ENCODE results near the gene TXNDC2.

TXNDC2 gene

DNA sequence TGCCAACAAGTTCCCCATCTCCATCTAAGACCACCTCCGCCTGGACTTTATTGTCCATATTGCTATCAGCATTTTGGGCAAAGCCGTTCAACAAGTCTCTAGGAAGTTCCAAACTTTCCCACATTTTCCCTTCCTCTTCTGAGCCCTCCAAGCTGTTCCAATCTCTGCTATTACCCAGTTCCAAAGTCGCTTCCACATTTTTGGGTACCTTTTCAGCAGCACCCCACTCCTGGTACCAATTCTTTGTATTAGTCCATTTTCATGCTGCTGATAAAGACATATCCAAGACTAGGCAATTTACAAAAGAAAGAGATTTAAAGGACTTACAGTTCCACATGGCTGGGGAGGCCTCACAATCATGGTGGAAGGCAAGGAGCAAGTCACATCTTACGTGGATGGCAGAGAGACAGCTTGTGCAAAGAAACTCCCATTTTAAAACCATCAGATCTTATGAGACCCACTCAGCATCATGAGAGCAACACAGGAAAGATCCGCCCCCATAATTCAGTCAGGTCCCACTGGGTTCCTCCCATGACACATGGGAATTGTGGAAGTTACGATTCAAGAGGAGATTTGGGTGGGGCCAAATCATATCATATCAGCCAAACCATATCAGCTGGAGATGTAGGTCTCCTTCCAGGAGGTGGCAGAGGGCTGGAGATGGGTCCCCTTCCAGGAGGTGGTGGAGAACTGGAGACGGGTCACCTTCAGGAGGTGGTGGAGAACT lies 19.8 kb upstream of the TXNDC2 start:
- Histone ChIP-seq H3K4me3 (ENCODE audit: insufficient read depth in 1 of 2, low read depth in 1 of 2, low read length in 2 of 2) (no peak overlapping the region), H3K9ac (ENCODE audit: low read length) (no peak overlapping the region), H3K79me1 (replicated peaks; ENCODE audit: low read length, poor library complexity, severe bottlenecking) (no peaks in the 10 kb centered on the region), H2BK12ac (ENCODE audit: low read length in 2 of 2) (peak overlapping the region in 1 of 2 experiments; percentile 42), H3K23ac (ENCODE audit: low read length in 2 of 2) (no peak overlapping the region), H4K8ac (ENCODE audit: low read length) (no peak overlapping the region), H3K4me2 (ENCODE audit: low read length, poor library complexity, severe bottlenecking) (no peak overlapping the region), H3K9me3 (ENCODE audit: control insufficient read depth, low read length) (peaks cover 27% of the 10 kb centered on the region), H3K18ac (ENCODE audit: low read depth in 1 of 2, low read length in 2 of 2) (peak overlapping the region in 1 of 2 experiments; percentile 13), H3K14ac (ENCODE audit: low read length in 2 of 2) (no peak overlapping the region), H4K91ac (ENCODE audit: low read length) (peak overlapping the region; percentile 15), H2BK120ac (ENCODE audit: low read depth, low read length) (no peak overlapping the region), H3K27me3 (ENCODE audit: control insufficient read depth in 1 of 2, insufficient read depth in 1 of 2, low read length in 2 of 2) (no peaks in the 10 kb centered on the region), H2AFZ (ENCODE audit: low read depth, low read length) (no peak overlapping the region), H2AK5ac (ENCODE audit: low read length, severe bottlenecking) (no peak overlapping the region), H2BK15ac (ENCODE audit: low read depth, poor library complexity, severe bottlenecking) (no peak overlapping the region), H2BK5ac (ENCODE audit: low read depth, low read length, poor library complexity, severe bottlenecking) (no peak overlapping the region), H3K4ac (ENCODE audit: low read depth in 1 of 2, low read length in 2 of 2) (no peak overlapping the region), H3K27ac (ENCODE audit: low read length, poor library complexity, severe bottlenecking) (no peak overlapping the region), H3K4me1 (ENCODE audit: control insufficient read depth, insufficient read depth, low read depth, low read length) (peaks cover 3% of the 10 kb centered on the region), H3K36me3 (ENCODE audit: control insufficient read depth in 1 of 2, insufficient read depth in 2 of 2, low read depth in 1 of 2, low read length in 2 of 2) (peaks cover 0 to 30% of the 10 kb centered on the region in 2 experiments)
- DNase-seq: no peak
- WGBS: 99% methylated on average over 7 of the region's 7 CpGs

DNA sequence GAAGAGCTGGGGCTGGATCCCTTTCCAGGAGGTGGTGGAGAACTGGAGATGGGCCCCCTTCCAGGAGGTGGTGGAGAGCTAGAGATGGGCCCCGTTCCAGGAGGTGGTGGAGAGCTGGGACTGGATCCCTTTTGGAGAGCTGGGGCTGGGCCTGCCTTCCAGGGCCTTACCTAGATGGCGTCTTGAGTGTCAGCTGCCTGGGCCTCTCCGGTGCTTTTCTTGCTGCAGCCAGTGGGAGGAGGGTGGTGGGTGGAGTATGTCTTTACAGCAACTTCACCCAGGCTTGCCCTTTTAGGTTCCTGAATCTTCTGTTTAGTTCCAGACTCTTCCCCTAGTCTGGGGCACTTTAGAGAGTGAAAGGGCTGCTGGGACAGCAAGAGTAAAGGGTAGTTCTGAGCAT lies 19.1 kb upstream of the TXNDC2 start:
- Histone ChIP-seq H3K9ac (ENCODE audit: low read length) (no peak overlapping the region), H3K27me3 (ENCODE audit: control insufficient read depth in 1 of 2, insufficient read depth in 1 of 2, low read length in 2 of 2) (no peaks in the 10 kb centered on the region), H3K4me1 (ENCODE audit: control insufficient read depth, insufficient read depth, low read depth, low read length) (peaks cover 3% of the 10 kb centered on the region), H3K4me3 (ENCODE audit: insufficient read depth in 1 of 2, low read depth in 1 of 2, low read length in 2 of 2) (no peak overlapping the region), H2AFZ (ENCODE audit: low read depth, low read length) (no peak overlapping the region), H3K79me1 (replicated peaks; ENCODE audit: low read length, poor library complexity, severe bottlenecking) (no peaks in the 10 kb centered on the region), H4K8ac (ENCODE audit: low read length) (no peak overlapping the region), H3K36me3 (ENCODE audit: control insufficient read depth in 1 of 2, insufficient read depth in 2 of 2, low read depth in 1 of 2, low read length in 2 of 2) (peaks cover 0 to 23% of the 10 kb centered on the region in 2 experiments), H3K23ac (ENCODE audit: low read length in 2 of 2) (no peak overlapping the region), H2BK120ac (ENCODE audit: low read depth, low read length) (no peak overlapping the region), H2BK5ac (ENCODE audit: low read depth, low read length, poor library complexity, severe bottlenecking) (no peak overlapping the region), H3K14ac (ENCODE audit: low read length in 2 of 2) (no peak overlapping the region), H3K18ac (ENCODE audit: low read depth in 1 of 2, low read length in 2 of 2) (peak overlapping the region in 1 of 2 experiments; percentile 13), H3K4me2 (ENCODE audit: low read length, poor library complexity, severe bottlenecking) (no peak overlapping the region), H2AK5ac (ENCODE audit: low read length, severe bottlenecking) (no peak overlapping the region), H3K27ac (ENCODE audit: low read length, poor library complexity, severe bottlenecking) (no peak overlapping the region), H2BK15ac (ENCODE audit: low read depth, poor library complexity, severe bottlenecking) (no peak overlapping the region), H4K91ac (ENCODE audit: low read length) (no peak overlapping the region), H2BK12ac (ENCODE audit: low read length in 2 of 2) (no peak overlapping the region), H3K9me3 (ENCODE audit: control insufficient read depth, low read length) (peaks cover 27% of the 10 kb centered on the region), H3K4ac (ENCODE audit: low read depth in 1 of 2, low read length in 2 of 2) (peak overlapping the region in 1 of 2 experiments; percentile 17)
- 97% methylated on average over 2 of the region's 3 CpGs for WGBS
- DNase-seq: no peak

DNA sequence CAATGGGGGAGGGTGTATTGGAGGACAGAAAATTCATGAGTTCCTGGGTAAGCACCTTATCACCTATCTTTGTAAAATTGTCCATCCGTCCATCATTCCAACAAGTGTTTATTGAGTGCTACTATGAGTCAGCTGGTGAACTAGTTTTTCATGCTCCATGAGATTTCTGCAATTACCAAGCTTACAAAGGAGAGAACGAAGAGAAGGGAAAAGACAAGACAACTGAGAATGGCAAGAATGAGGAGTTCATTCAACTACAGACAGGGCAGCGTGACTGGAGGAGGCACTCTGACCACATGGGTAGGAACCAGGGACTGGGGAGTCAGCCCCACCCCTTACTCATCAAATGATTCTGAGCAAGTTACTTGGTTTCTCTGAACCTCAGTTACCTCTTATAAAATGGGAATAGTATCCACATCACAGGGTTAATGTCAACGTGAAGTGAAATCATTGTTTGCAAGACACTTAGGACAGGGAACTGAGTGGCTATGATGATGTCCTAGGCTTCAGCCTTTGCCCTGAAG lies 18.6 kb upstream of the TXNDC2 start:
- Histone ChIP-seq H2BK120ac (ENCODE audit: low read depth, low read length) (no peak overlapping the region), H3K27ac (ENCODE audit: low read length, poor library complexity, severe bottlenecking) (no peak overlapping the region), H2BK12ac (ENCODE audit: low read length in 2 of 2) (peak overlapping the region in 1 of 2 experiments; percentile 49), H3K23ac (ENCODE audit: low read length in 2 of 2) (no peak overlapping the region), H3K27me3 (ENCODE audit: control insufficient read depth in 1 of 2, insufficient read depth in 1 of 2, low read length in 2 of 2) (no peaks in the 10 kb centered on the region), H3K4me2 (ENCODE audit: low read length, poor library complexity, severe bottlenecking) (no peak overlapping the region), H2BK5ac (ENCODE audit: low read depth, low read length, poor library complexity, severe bottlenecking) (no peak overlapping the region), H4K8ac (ENCODE audit: low read length) (no peak overlapping the region), H3K79me1 (replicated peaks; ENCODE audit: low read length, poor library complexity, severe bottlenecking) (no peaks in the 10 kb centered on the region), H3K36me3 (ENCODE audit: control insufficient read depth in 1 of 2, insufficient read depth in 2 of 2, low read depth in 1 of 2, low read length in 2 of 2) (peaks cover 0 to 18% of the 10 kb centered on the region in 2 experiments), H3K4ac (ENCODE audit: low read depth in 1 of 2, low read length in 2 of 2) (peak overlapping the region in 1 of 2 experiments; percentile 17), H3K9me3 (ENCODE audit: control insufficient read depth, low read length) (peaks cover 27% of the 10 kb centered on the region), H3K18ac (ENCODE audit: low read depth in 1 of 2, low read length in 2 of 2) (no peak overlapping the region), H3K4me3 (ENCODE audit: insufficient read depth in 1 of 2, low read depth in 1 of 2, low read length in 2 of 2) (no peak overlapping the region), H4K91ac (ENCODE audit: low read length) (no peak overlapping the region), H3K14ac (ENCODE audit: low read length in 2 of 2) (no peak overlapping the region), H2AK5ac (ENCODE audit: low read length, severe bottlenecking) (no peak overlapping the region), H2AFZ (ENCODE audit: low read depth, low read length) (no peak overlapping the region), H2BK15ac (ENCODE audit: low read depth, poor library complexity, severe bottlenecking) (no peak overlapping the region), H3K9ac (ENCODE audit: low read length) (no peak overlapping the region), H3K4me1 (ENCODE audit: control insufficient read depth, insufficient read depth, low read depth, low read length) (peaks cover 3% of the 10 kb centered on the region)
- DNase-seq: peak; percentile 26
- WGBS: 74% methylated on average over 4 of the region's 4 CpGs

DNA sequence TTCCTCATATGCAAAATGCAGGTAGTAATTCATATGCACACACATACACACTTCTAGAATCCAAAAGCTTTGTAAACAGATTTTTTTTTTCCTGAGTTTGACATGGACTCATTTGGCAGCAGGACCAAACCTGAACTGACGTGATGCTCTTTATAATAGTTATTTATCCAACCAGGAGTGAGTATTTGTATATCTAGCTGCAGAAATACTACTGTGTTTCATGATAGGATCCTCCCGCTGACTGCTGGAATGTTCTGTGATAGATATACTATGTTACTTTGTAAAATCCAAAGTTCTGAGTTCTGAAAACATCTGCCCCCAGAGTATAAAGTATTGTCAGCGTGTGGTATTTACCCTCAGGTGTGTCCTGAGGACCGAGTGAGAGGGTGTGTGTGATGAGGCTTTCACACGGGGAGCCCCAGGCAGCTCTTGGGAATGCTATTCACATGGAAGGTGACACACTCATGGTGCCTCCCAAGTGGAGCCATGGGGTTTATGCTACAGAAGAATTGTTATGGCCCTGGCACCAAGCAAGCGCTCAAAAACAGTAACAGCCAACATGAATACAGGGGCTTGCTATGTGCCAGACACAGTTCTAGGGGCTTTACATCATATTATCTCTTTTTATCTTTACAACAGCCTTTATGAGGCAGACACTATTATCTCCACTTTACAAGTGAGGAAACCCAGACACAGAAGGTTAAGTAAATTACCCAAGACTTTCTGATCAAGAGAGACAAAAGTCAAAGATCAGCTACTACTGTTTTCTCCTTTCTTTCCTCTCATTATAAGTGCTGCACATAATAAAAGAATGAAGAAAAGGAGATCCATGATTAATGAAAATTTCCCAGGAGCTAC lies 16.7 kb upstream of the TXNDC2 start:
- H2BK15ac ChIP-seq (ENCODE audit: low read depth, poor library complexity, severe bottlenecking): peak overlapping the region; percentile 7
- H3K4me2 ChIP-seq (ENCODE audit: low read length, poor library complexity, severe bottlenecking): no peak overlapping the region
- 52% methylated on average over 5 of the region's 6 CpGs for WGBS
- peak overlapping the region; percentile 41 for H3K9ac ChIP-seq (ENCODE audit: low read length)
- peaks cover 27% of the 10 kb centered on the region for H3K9me3 ChIP-seq (ENCODE audit: control insufficient read depth, low read length)
- no peak overlapping the region for H3K27ac ChIP-seq (ENCODE audit: low read length, poor library complexity, severe bottlenecking)
- H2BK120ac ChIP-seq (ENCODE audit: low read depth, low read length): peak overlapping the region; percentile 49
- no peaks in the 10 kb centered on the region for H3K27me3 ChIP-seq (ENCODE audit: control insufficient read depth in 1 of 2, insufficient read depth in 1 of 2, low read length in 2 of 2)
- H2BK5ac ChIP-seq (ENCODE audit: low read depth, low read length, poor library complexity, severe bottlenecking): no peak overlapping the region
- H3K4ac ChIP-seq (ENCODE audit: low read depth in 1 of 2, low read length in 2 of 2): peak overlapping the region; percentile 64 to 89
- peak overlapping the region; percentile 92 to 95 for H2BK12ac ChIP-seq (ENCODE audit: low read length in 2 of 2)
- H3K18ac ChIP-seq (ENCODE audit: low read depth in 1 of 2, low read length in 2 of 2): peak overlapping the region; percentile 83 to 88
- no peaks in the 10 kb centered on the region for H3K79me1 ChIP-seq (replicated peaks; ENCODE audit: low read length, poor library complexity, severe bottlenecking)
- H3K36me3 ChIP-seq (ENCODE audit: control insufficient read depth in 1 of 2, insufficient read depth in 2 of 2, low read depth in 1 of 2, low read length in 2 of 2): no peaks in the 10 kb centered on the region
- peak overlapping the region; percentile 72 for H4K8ac ChIP-seq (ENCODE audit: low read length)
- H3K23ac ChIP-seq (ENCODE audit: low read length in 2 of 2): no peak overlapping the region
- no peak overlapping the region for H3K14ac ChIP-seq (ENCODE audit: low read length in 2 of 2)
- no peak overlapping the region for H3K4me3 ChIP-seq (ENCODE audit: insufficient read depth in 1 of 2, low read depth in 1 of 2, low read length in 2 of 2)
- H2AK5ac ChIP-seq (ENCODE audit: low read length, severe bottlenecking): no peak overlapping the region
- no peak overlapping the region for H2AFZ ChIP-seq (ENCODE audit: low read depth, low read length)
- peaks cover 3% of the 10 kb centered on the region for H3K4me1 ChIP-seq (ENCODE audit: control insufficient read depth, insufficient read depth, low read depth, low read length)
- H4K91ac ChIP-seq (ENCODE audit: low read length): peak overlapping the region; percentile 75
- DNase-seq: peak; percentile 62

Data from mesenchymal stem cell (in vitro differentiated cells and primary cell).